ENCODE data around the gene RPL22.

Gene RPL22

DNA sequence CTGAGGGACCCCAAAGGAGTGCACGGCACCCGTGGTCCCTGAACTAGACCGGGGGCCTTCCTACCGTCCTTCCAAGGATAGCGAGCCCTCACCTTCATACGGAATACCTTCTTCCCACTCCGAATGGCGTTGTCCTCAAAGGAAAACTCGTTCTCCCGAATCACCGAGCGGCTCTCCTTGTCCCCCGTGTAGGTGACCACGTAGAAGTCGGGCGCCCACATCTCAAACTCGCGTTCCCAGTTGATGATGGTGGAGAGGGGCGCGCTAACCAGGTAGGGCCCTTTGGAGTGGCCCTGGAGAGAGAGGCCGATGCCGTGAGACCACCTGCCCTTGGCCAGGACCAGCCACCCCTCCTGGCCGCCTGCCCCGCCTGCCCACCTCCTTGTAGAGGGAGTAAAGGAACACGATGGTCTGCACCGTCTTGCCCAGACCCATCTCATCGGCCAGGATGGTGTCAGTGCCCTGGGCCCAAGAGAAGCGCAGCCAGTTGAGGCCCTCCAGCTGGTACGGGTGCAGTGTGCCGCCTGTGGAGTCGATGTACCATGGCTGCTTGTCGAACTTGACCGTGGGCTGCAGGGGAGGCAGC is 57.3 kb downstream of the RPL22 start:
- FAIRE-seq = no peak
- DNase-seq (ENCODE audit: insufficient read length, low spot score) = no peak
- TF ChIP-seq POU2F2 (IDR thresholded peaks at IDR 0.05; ENCODE audit: low read depth, low read length) (no peak), PAX5 (IDR thresholded peaks at IDR 0.05; ENCODE audit: insufficient read depth, low read length, severe bottlenecking) (no peak), TAF1 (IDR thresholded peaks at IDR 0.05; ENCODE audit: low read depth, low read length) (no peak), POLR2A (IDR thresholded peaks at IDR 0.05; ENCODE audit: low read depth, low read length) (no peak), POLR2AphosphoS5 (IDR thresholded peaks at IDR 0.05; ENCODE audit: low read depth, low read length) (no peak), SPI1 (IDR thresholded peaks at IDR 0.05; ENCODE audit: low read depth, low read length) (no peak)

- TF ChIP-seq POLR2A (IDR thresholded peaks at IDR 0.05; ENCODE audit: low read depth, low read length) = no peak
- TF ChIP-seq SPI1 (IDR thresholded peaks at IDR 0.05; ENCODE audit: low read depth, low read length) = no peak
- TF ChIP-seq TAF1 (IDR thresholded peaks at IDR 0.05; ENCODE audit: low read depth, low read length) = no peak
- no peak for TF ChIP-seq PAX5 (IDR thresholded peaks at IDR 0.05; ENCODE audit: insufficient read depth, low read length, severe bottlenecking)
- TF ChIP-seq POLR2AphosphoS5 (IDR thresholded peaks at IDR 0.05; ENCODE audit: low read depth, low read length) = no peak
- no peak for TF ChIP-seq POU2F2 (IDR thresholded peaks at IDR 0.05; ENCODE audit: low read depth, low read length)
- DNase-seq (ENCODE audit: insufficient read length, low spot score) = peak; percentile 63
- FAIRE-seq = no peak
These were observed 57.8 kb downstream of the RPL22 start for GRCh38 chr1:6141592-6141991.

- no peak for FAIRE-seq
- TF ChIP-seq PAX5 (IDR thresholded peaks at IDR 0.05; ENCODE audit: insufficient read depth, low read length, severe bottlenecking) (no peak), POLR2A (IDR thresholded peaks at IDR 0.05; ENCODE audit: low read depth, low read length) (no peak), TAF1 (IDR thresholded peaks at IDR 0.05; ENCODE audit: low read depth, low read length) (no peak), POU2F2 (IDR thresholded peaks at IDR 0.05; ENCODE audit: low read depth, low read length) (no peak), SPI1 (IDR thresholded peaks at IDR 0.05; ENCODE audit: low read depth, low read length) (no peak), POLR2AphosphoS5 (IDR thresholded peaks at IDR 0.05; ENCODE audit: low read depth, low read length) (no peak)
- no peak for DNase-seq (ENCODE audit: insufficient read length, low spot score)
These were observed 59.0 kb downstream of the RPL22 start for GRCh38 chr1:6140413-6140812.

- FAIRE-seq (no peak), DNase-seq (ENCODE audit: insufficient read length, low spot score) (no peak)
- TF ChIP-seq POLR2AphosphoS5 (IDR thresholded peaks at IDR 0.05; ENCODE audit: low read depth, low read length) (no peak), PAX5 (IDR thresholded peaks at IDR 0.05; ENCODE audit: insufficient read depth, low read length, severe bottlenecking) (no peak), POLR2A (IDR thresholded peaks at IDR 0.05; ENCODE audit: low read depth, low read length) (no peak), TAF1 (IDR thresholded peaks at IDR 0.05; ENCODE audit: low read depth, low read length) (no peak), SPI1 (IDR thresholded peaks at IDR 0.05; ENCODE audit: low read depth, low read length) (no peak), POU2F2 (IDR thresholded peaks at IDR 0.05; ENCODE audit: low read depth, low read length) (no peak)
These were observed 61.6 kb downstream of the RPL22 start for GRCh38 chr1:6137758-6138157.

- FAIRE-seq (no peak), DNase-seq (ENCODE audit: insufficient read length, low spot score) (no peak)
- no peak for TF ChIP-seq POLR2A (IDR thresholded peaks at IDR 0.05; ENCODE audit: low read depth, low read length)
- TF ChIP-seq POLR2AphosphoS5 (IDR thresholded peaks at IDR 0.05; ENCODE audit: low read depth, low read length) = no peak
- TF ChIP-seq TAF1 (IDR thresholded peaks at IDR 0.05; ENCODE audit: low read depth, low read length) = no peak
- no peak for TF ChIP-seq POU2F2 (IDR thresholded peaks at IDR 0.05; ENCODE audit: low read depth, low read length)
- no peak for TF ChIP-seq SPI1 (IDR thresholded peaks at IDR 0.05; ENCODE audit: low read depth, low read length)
- TF ChIP-seq PAX5 (IDR thresholded peaks at IDR 0.05; ENCODE audit: insufficient read depth, low read length, severe bottlenecking) = no peak
These were observed 62.7 kb downstream of the RPL22 start for GRCh38 chr1:6136516-6137220.
